GM19238 (cell line): ENCODE measurements around the gene ZNF415.
A peak's percentile ranks its signal among the peaks of the same experiment; 100 is the strongest.
"Not testable (repeated sequence)": the region's sequence is repeated elsewhere in the genome, so short reads cannot be mapped to it uniquely, and the experiment has no call there.

Source experiments
- DNase-seq: peaks from one replicate; pipeline ENCODE4 v3.0.0; 2011; ENCODE audit warnings: low spot score; ENCODE audit not compliant: insufficient read length

ZNF415 gene

DNA sequence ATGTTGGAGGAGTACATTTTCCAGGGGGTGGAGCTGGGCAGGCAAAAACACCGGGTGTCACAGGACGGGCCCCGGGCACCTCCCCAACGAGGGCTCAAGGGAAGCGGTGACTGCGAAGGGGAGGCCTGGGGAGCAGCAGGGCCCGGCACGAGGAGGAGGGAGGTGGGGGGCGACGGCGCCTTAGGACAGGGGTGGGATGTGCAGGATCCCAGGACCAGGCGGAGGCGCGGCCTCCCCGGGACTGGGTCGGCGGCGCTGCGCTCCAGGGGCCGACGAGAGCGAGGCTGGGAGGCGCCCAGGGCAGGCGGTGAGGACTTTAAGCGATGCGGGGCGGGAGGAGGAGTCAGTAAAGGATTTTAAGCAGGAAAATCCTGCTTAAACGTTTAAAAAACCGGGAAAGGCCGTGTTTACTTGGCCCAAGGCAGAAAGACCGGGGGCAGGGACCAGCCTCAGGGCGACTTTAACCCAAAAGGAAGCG is 29.9 kb downstream of the ZNF415 start:
- peak; percentile 23 for DNase-seq

- no peak for DNase-seq
Measured at GRCh38 chr19:53102206-53102755, 30.4 kb downstream of the ZNF415 start.

DNA sequence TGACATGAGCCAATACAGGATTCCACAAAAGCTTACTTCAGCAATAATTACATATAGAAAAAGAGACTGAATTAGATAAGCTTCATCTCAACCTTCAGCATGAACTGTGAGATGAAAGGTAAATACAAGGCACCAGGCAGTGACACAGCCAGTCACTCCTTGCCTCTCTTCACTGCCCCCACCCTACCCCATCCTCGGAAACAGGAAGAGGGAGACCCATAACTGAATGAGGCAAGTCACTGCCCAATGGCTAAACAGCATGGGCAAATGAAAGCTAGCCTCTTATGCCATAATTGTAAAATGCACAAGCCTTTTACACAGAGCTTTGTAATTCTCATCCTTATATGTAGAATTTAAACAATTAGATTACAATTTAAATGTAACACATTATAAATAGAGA is 31.2 kb downstream of the ZNF415 start:
- DNase-seq = no peak

GRCh38 chr19:53098570-53098969 is 34.1 kb downstream of the ZNF415 start:
- not testable (repeated sequence) for DNase-seq

GRCh38 chr19:53096982-53097690 is 35.6 kb downstream of the ZNF415 start:
- DNase-seq = not testable (repeated sequence)

GRCh38 chr19:53096579-53096978 is 36.1 kb downstream of the ZNF415 start:
- not testable (repeated sequence) for DNase-seq

GRCh38 chr19:53094754-53095575 is 37.7 kb downstream of the ZNF415 start:
- no peak for DNase-seq

- no peak for DNase-seq
Measured at GRCh38 chr19:53092723-53093122, 40.0 kb downstream of the ZNF415 start.

DNA sequence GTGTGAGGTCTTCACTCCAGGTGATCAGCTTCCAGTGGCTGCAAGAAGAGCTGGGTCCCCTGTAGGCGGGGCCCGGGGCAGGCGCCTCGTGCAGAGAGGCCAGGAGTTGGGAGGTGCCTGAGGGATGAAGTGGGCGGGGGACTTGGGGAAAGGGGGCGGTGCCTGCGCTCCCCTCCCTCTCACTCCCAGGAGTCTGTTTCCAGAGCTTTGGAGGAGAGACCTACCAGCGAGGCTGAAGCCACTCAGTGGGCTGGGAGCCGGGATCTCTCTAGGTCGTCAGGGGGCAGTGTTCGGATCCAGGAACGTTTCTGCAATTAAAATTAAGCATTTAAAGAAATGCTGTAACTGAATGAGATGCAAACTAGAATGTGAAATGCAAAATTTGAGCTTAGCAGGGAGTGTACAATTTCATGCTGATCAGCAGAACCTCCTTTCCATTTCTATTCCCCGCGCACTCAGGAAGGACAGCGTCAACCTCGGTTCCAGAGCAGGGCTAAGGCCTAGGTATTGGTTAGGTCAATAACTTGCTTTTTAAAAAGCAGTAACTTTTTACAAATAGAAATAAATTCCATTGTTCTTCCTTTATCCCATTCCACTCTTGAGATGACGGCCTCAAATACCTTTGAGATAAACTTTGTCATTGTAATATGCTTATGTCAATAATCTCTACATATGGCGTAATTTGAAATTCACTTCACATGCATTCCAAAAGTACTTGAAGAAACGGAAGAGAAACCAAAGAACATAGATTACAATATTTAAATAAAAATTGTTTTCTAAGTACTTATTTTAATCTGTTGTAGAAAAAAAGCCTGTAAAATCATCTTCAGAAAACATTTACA is 41.1 kb downstream of the ZNF415 start:
- DNase-seq = no peak

GRCh38 chr19:53088091-53088490 is 44.6 kb downstream of the ZNF415 start:
- DNase-seq = no peak

DNA sequence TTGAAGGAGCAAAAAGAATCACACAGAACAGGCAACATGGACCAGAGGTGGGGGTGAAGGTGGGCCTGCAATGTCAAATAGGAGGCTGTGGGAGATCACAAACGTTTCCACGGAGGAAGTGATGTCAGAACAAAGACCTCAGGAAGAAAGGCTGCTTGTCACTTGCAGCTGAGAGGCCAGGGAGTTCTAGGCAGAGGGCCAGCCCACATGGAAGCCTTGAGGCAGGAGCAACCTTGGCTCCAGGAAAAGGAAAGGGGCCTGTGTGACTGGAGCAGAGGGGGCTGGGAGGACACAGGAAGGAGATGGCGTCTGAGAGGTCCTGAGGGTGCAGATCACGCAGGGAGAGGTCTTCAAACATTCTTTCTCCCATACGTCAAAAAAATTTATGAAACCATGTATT is 45.8 kb downstream of the ZNF415 start:
- no peak for DNase-seq

DNA sequence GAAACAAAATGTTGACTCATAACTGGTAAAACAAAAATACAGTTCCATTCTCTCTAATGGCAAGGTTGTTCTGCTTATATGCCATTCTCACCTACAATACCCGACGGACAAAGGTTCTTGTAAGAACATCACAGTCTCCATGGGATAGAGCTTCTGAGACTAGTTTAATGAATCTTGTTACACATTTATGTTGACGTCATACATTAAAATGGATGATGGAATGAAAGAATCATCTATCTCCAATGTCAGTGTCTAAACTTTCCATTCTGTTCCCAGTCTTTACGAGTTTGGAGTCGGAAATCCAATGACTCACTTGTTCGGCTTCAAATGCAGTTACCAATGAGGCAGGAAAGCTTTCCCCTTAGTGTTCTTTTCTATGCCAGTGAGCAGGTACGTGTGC is 47.2 kb downstream of the ZNF415 start:
- DNase-seq = no peak

GRCh38 chr19:53082929-53083328 is 49.8 kb downstream of the ZNF415 start:
- no peak for DNase-seq

GRCh38 chr19:53079313-53079924 is 53.3 kb downstream of the ZNF415 start:
- no peak for DNase-seq

DNA sequence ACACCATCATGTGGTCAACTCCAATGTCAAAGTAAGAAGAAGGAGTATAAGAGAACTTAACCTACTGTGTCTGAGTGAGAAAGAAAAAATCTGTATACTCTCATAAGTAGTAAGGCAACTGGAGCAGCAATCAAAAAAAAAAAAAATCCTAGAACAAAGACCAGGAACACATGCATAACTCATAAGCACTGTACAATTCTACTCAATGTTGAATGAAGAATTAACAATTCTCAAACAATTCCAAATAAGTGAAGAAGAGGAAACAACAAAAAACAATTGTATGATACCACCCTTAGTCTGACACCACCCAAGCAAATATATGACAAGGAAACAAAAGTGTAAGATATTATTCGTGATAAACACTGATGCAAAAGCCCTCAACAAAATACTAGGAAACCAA is 54.0 kb downstream of the ZNF415 start:
- DNase-seq = no peak

DNA sequence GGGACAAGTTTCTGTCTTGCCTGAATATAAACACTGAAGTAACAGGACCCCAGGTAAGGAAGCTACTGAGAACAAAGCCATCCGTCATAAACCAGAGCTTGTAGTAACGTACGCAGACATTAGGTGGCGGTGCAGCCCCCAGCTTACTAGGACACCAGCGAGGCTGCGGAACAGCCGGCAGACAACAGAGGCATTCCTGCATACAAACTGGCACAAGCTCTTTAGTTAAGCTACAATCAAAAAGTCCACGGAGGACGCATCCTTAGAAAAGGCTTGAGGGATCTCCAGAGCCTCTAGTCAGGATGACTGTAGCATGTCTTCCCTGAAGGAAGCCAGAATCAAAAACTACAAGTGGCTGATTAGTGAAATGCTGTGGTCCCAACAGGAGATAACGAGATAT is 55.7 kb downstream of the ZNF415 start:
- no peak for DNase-seq

- no peak for DNase-seq
Measured at GRCh38 chr19:53068834-53069233, 63.9 kb downstream of the ZNF415 start.

GRCh38 chr19:53068199-53068598 is 64.5 kb downstream of the ZNF415 start:
- DNase-seq = no peak

DNA sequence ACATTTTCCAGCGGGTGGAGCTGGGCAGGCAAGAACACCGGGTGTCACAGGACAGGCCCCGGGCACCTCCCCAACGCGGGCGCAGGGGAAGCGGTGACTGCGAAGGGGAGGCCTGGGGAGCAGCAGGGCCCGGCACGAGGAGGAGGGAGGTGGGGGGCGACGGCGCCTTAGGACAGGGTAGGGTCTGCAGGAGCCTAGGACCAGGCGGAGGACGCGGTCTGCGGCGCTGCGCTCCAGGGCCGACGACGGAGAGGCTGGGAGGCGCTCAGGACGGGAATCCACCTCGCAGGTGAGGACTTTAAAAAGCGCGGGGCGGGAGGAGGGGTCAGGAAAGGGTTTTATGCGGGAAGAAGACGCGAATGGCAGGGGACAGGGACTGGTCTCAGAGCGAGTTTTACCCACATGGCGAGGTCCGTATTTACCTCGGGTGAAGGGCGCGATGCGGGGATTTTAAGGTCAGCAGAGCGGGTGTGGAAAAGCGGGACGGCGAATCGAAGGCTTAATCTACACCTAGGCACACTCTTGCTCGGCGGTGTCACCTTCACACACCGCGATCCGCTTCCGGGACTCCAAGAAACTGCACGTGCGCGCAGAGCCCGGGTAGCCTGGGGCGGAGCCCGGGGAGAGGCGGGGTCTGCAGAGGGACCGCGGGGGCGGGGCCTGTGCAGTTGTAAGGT is 74.7 kb downstream of the ZNF415 start:
- DNase-seq = no peak
